Neural progenitor cell (in vitro differentiated cells): Measurements from ENCODE around the gene NPHP4. TPM values are rescaled to one million over a fixed set of nuclear protein-coding genes. Genes with fewer than 3 reads are reported as not detected.

Source experiments
- DNase-seq: peaks from one replicate; pipeline ENCODE4 v3.0.0-alpha.2; 2016; ENCODE audit warnings: low spot score
- H2AFZ ChIP-seq: fragments of 200-600 bp; sonication (generic); replicated peaks from 2 replicates; pipeline ENCODE4 v1.6.1; 2016; ENCODE audit warnings: antibody characterized with exemption
- H3F3A ChIP-seq: fragments of 200-600 bp; sonication (generic); 2 replicates; pipeline ENCODE4 v1.6.1; 2016; ENCODE audit warnings: antibody characterized with exemption, low read depth
- H3K27ac ChIP-seq: fragments of 200-600 bp; sonication (generic); 2 replicates; pipeline ENCODE4 v1.5.1; 2016; ENCODE audit warnings: mild to moderate bottlenecking
- H3K27me3 ChIP-seq: fragments of 200-600 bp; sonication (generic); 2 replicates; pipeline ENCODE4 v1.6.1; 2016; ENCODE audit warnings: mild to moderate bottlenecking, moderate library complexity
- H3K36me3 ChIP-seq: fragments of 200-600 bp; sonication (generic); 2 replicates; pipeline ENCODE4 v1.5.1; 2016
- H3K4me1 ChIP-seq: fragments of 200-600 bp; sonication (generic); 2 replicates; pipeline ENCODE4 v1.6.1; 2016; ENCODE audit warnings: mixed run types
- H3K4me2 ChIP-seq: fragments of 200-600 bp; sonication (generic); 2 replicates; pipeline ENCODE4 v1.6.1; 2016
- H3K4me3 ChIP-seq: fragments of 200-600 bp; sonication (generic); 2 replicates; pipeline ENCODE4 v1.5.1; 2016
- H3K79me2 ChIP-seq: fragments of 200-600 bp; sonication (generic); 2 replicates; pipeline ENCODE4 v1.6.1; 2016; ENCODE audit warnings: low read depth
- H3K9ac ChIP-seq: fragments of 200-600 bp; sonication (generic); 2 replicates; pipeline ENCODE4 v1.6.1; 2016
- H3K9me3 ChIP-seq: fragments of 200-600 bp; sonication (generic); 2 replicates; pipeline ENCODE4 v1.5.1; 2016; ENCODE audit warnings: low read depth
- H4K20me1 ChIP-seq: fragments of 200-600 bp; sonication (generic); 2 replicates; pipeline ENCODE4 v1.6.1; 2016; ENCODE audit warnings: low read depth
- H3K27ac Mint-ChIP-seq: 3 replicates; pipeline ENCODE4 v1.8.0; 2021; ENCODE audit warnings: mixed read lengths
- H3K27me3 Mint-ChIP-seq: 2 replicates; pipeline ENCODE4 v1.8.0; 2022; ENCODE audit warnings: low read depth, mild to moderate bottlenecking, inconsistent platforms, moderate library complexity, mixed read lengths; ENCODE audit not compliant: insufficient read depth
- H3K36me3 Mint-ChIP-seq: 3 replicates; pipeline ENCODE4 v1.8.0; 2021; ENCODE audit warnings: mixed read lengths
- H3K4me1 Mint-ChIP-seq: 3 replicates; pipeline ENCODE4 v1.8.0; 2021; ENCODE audit warnings: mixed read lengths
- H3K4me3 Mint-ChIP-seq: 3 replicates; pipeline ENCODE4 v1.8.0; 2021; ENCODE audit warnings: mild to moderate bottlenecking, moderate library complexity, mixed read lengths
- H3K9me3 Mint-ChIP-seq: 3 replicates; pipeline ENCODE4 v1.8.0; 2020; ENCODE audit warnings: mixed read lengths
- CTCF ChIP-seq: fragments of 200-600 bp; sonication (generic); IDR thresholded peaks from 2 replicates; pipeline ENCODE4 v1.5.1; 2017; ENCODE audit warnings: antibody characterized with exemption, mild to moderate bottlenecking
- EZH2 ChIP-seq: fragments of 200-600 bp; sonication (generic); IDR thresholded peaks from 2 replicates; pipeline ENCODE4 v1.6.1; 2017; ENCODE audit warnings: antibody characterized with exemption, mild to moderate bottlenecking, moderate library complexity
- EZH2phosphoT487 ChIP-seq: fragments of 200-600 bp; sonication (generic); IDR thresholded peaks from 2 replicates; pipeline ENCODE4 v1.6.1; 2017; ENCODE audit warnings: antibody characterized with exemption
- total RNA-seq: library from RNA; depleted of rRNA; stranded (reverse); fragments of >200 nt; gene quantifications from 2 replicates; pipeline ENCODE4 v1.2.3, GENCODE V29; 2015; ENCODE audit warnings: low replicate concordance

Gene NPHP4
- total RNA-seq, 1 donor from 2014 or later = 8.9 TPM

GRCh38 chr1:5971471-5972197 is 20.6 kb downstream of the NPHP4 start:
- H3K4me1 ChIP-seq = no peaks in the 10 kb centered on the region
- TF ChIP-seq CTCF = no peak
- TF ChIP-seq EZH2phosphoT487 = no peak
- TF ChIP-seq EZH2 = no peak
- Mint-ChIP-seq H3K36me3 (peaks cover 11% of the 10 kb centered on the region), H3K4me1 (peaks cover 6% of the 10 kb centered on the region), H3K27me3 (peaks cover 7% of the 10 kb centered on the region), H3K4me3 (no peak overlapping the region), H3K27ac (no peak overlapping the region), H3K9me3 (no peaks in the 10 kb centered on the region)
- H3K4me2 ChIP-seq = no peak overlapping the region
- H3K9me3 ChIP-seq = no peaks in the 10 kb centered on the region
- H3K36me3 ChIP-seq = no peaks in the 10 kb centered on the region
- H2AFZ ChIP-seq = no peak overlapping the region
- no peak overlapping the region for H3K4me3 ChIP-seq
- H3K9ac ChIP-seq = peak overlapping the region; percentile 10
- no peaks in the 10 kb centered on the region for H3F3A ChIP-seq
- no peaks in the 10 kb centered on the region for H3K79me2 ChIP-seq
- no peak for DNase-seq
- H3K27me3 ChIP-seq = no peaks in the 10 kb centered on the region
- peaks cover 6% of the 10 kb centered on the region for H4K20me1 ChIP-seq
- no peak overlapping the region for H3K27ac ChIP-seq

GRCh38 chr1:5970610-5971273 is 21.5 kb downstream of the NPHP4 start:
- Mint-ChIP-seq H3K4me3 (no peak overlapping the region), H3K27me3 (peaks cover 7% of the 10 kb centered on the region), H3K4me1 (peaks cover 6% of the 10 kb centered on the region), H3K9me3 (no peaks in the 10 kb centered on the region), H3K36me3 (peaks cover 15% of the 10 kb centered on the region), H3K27ac (no peak overlapping the region)
- no peaks in the 10 kb centered on the region for H3K36me3 ChIP-seq
- H4K20me1 ChIP-seq = peaks cover 6% of the 10 kb centered on the region
- H2AFZ ChIP-seq = no peak overlapping the region
- H3F3A ChIP-seq = no peaks in the 10 kb centered on the region
- no peak for DNase-seq
- no peak overlapping the region for H3K9ac ChIP-seq
- no peak overlapping the region for H3K4me2 ChIP-seq
- no peak for TF ChIP-seq EZH2phosphoT487
- TF ChIP-seq CTCF = no peak
- no peak for TF ChIP-seq EZH2
- no peak overlapping the region for H3K4me3 ChIP-seq
- no peaks in the 10 kb centered on the region for H3K4me1 ChIP-seq
- no peaks in the 10 kb centered on the region for H3K9me3 ChIP-seq
- no peaks in the 10 kb centered on the region for H3K27me3 ChIP-seq
- no peaks in the 10 kb centered on the region for H3K79me2 ChIP-seq
- no peak overlapping the region for H3K27ac ChIP-seq

GRCh38 chr1:5969168-5969567 is 23.1 kb downstream of the NPHP4 start:
- Histone ChIP-seq H3K4me1 (no peaks in the 10 kb centered on the region), H3K79me2 (no peaks in the 10 kb centered on the region), H3K9me3 (no peaks in the 10 kb centered on the region), H3K27me3 (no peaks in the 10 kb centered on the region), H3F3A (no peaks in the 10 kb centered on the region), H3K9ac (no peak overlapping the region), H3K4me2 (no peak overlapping the region), H3K36me3 (no peaks in the 10 kb centered on the region), H3K27ac (no peak overlapping the region), H3K4me3 (no peak overlapping the region), H2AFZ (no peak overlapping the region), H4K20me1 (peaks cover 6% of the 10 kb centered on the region)
- no peak overlapping the region for H3K4me3 Mint-ChIP-seq
- H3K36me3 Mint-ChIP-seq = peaks cover 19% of the 10 kb centered on the region
- peaks cover 3% of the 10 kb centered on the region for H3K27me3 Mint-ChIP-seq
- H3K27ac Mint-ChIP-seq = no peak overlapping the region
- DNase-seq = no peak
- no peak for TF ChIP-seq CTCF
- TF ChIP-seq EZH2 = no peak
- H3K9me3 Mint-ChIP-seq = no peaks in the 10 kb centered on the region
- peaks cover 6% of the 10 kb centered on the region for H3K4me1 Mint-ChIP-seq
